Upper lobe of left lung (tissue), 4 donors: Measurements from ENCODE around the gene HS3ST5.

Experiments used
- CTCF ChIP-seq, 6 experiments: fragments of 450-650 bp in 4 of 6; fragments of 200-600 bp in 2 of 6; sonication (generic) in 2 of 6; IDR thresholded peaks; one replicate each; pipeline ENCODE4 v1.5.1; 2016 to 2019; ENCODE audit warnings: antibody characterized with exemption in 6 of 6
- POLR2A ChIP-seq, 4 donors: fragments of 450-650 bp; IDR thresholded peaks; one replicate each; pipeline ENCODE4 v1.5.1; 2016 to 2017; ENCODE audit warnings: antibody characterized with exemption in 4 of 4, mild to moderate bottlenecking in 2 of 4

GRCh38 chr6:114033606-114034005 is 309.2 kb downstream of the HS3ST5 start:
- TF ChIP-seq CTCF (IDR thresholded peaks at IDR 0.05) (no peak), POLR2A (IDR thresholded peaks at IDR 0.05) (no peak)
